ENCODE results near the gene PARN.

DNA sequence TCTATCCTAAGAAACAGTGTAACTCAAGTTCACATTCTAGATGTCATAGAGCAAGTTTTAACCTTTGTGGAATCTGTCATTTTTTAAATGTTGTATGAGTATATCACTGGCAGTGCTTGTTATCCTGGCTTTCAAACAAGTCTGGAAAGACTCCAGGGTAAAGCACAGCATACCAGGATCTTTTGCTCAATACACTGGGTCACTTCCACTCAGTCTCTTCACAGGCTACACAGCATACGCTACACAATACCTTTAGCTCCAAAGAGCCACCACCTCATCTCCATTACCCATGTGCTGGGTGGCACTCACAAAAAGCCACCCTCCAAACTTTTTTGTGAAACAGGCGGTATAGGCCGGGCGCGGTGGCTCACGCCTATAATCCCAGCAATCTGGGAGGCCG lies 69.5 kb downstream of the PARN start:
- TF ChIP-seq REST (IDR thresholded peaks at IDR 0.05; ENCODE audit: unreplicated experiment) (no peak), POLR2AphosphoS5 (IDR thresholded peaks at IDR 0.05; ENCODE audit: low read depth) (no peak), ZNF462 (CRISPR knock-in tag; IDR thresholded peaks at IDR 0.05) (no peak), EZH2 (IDR thresholded peaks at IDR 0.05; ENCODE audit: low read depth, unreplicated experiment) (no peak), CREB1 (CRISPR knock-in tag; IDR thresholded peaks at IDR 0.05; ENCODE audit: low read depth) (no peak), NANOG (IDR thresholded peaks at IDR 0.05; ENCODE audit: borderline replicate concordance) (no peak), EZH2phosphoT487 (IDR thresholded peaks at IDR 0.05; ENCODE audit: unreplicated experiment) (no peak), JUNB (IDR thresholded peaks at IDR 0.05; ENCODE audit: unreplicated experiment) (no peak)
- TF ChIP-seq, protein P1, sequence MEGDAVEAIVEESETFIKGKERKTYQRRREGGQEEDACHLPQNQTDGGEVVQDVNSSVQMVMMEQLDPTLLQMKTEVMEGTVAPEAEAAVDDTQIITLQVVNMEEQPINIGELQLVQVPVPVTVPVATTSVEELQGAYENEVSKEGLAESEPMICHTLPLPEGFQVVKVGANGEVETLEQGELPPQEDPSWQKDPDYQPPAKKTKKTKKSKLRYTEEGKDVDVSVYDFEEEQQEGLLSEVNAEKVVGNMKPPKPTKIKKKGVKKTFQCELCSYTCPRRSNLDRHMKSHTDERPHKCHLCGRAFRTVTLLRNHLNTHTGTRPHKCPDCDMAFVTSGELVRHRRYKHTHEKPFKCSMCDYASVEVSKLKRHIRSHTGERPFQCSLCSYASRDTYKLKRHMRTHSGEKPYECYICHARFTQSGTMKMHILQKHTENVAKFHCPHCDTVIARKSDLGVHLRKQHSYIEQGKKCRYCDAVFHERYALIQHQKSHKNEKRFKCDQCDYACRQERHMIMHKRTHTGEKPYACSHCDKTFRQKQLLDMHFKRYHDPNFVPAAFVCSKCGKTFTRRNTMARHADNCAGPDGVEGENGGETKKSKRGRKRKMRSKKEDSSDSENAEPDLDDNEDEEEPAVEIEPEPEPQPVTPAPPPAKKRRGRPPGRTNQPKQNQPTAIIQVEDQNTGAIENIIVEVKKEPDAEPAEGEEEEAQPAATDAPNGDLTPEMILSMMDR (conservative IDR thresholded peaks at IDR 0.05; ENCODE audit: low read depth in 2 of 2), result no peak
- TF ChIP-seq, protein P2, sequence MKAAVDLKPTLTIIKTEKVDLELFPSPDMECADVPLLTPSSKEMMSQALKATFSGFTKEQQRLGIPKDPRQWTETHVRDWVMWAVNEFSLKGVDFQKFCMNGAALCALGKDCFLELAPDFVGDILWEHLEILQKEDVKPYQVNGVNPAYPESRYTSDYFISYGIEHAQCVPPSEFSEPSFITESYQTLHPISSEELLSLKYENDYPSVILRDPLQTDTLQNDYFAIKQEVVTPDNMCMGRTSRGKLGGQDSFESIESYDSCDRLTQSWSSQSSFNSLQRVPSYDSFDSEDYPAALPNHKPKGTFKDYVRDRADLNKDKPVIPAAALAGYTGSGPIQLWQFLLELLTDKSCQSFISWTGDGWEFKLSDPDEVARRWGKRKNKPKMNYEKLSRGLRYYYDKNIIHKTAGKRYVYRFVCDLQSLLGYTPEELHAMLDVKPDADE (IDR thresholded peaks at IDR 0.05), result no peak

Measured in GM23338 (cell line).